Motor neuron (in vitro differentiated cells): ENCODE data around the gene PIK3R3. TPM values are rescaled to one million over a fixed set of nuclear protein-coding genes. Genes with fewer than 3 reads are reported as not detected.

Experiments used
- ATAC-seq, 8 experiments: fragments of 200-7000 bp; cut with Tn5 transposase; replicated peaks in 6 of 8; 2 replicates each; pipeline ENCODE4 v1.8.0; 2021; ENCODE audit warnings: mild to moderate bottlenecking in 8 of 8, moderate library complexity in 8 of 8
- H3K27ac ChIP-seq, 2 donors: fragments of 250-450 bp; sonication (Bioruptor Pico); 2 replicates each; pipeline ENCODE4 v1.9.0; 2021; ENCODE audit warnings: antibody characterized with exemption in 2 of 2, mild to moderate bottlenecking in 2 of 2, moderate library complexity in 1 of 2
- H3K4me1 ChIP-seq, 2 donors: fragments of 250-450 bp; sonication (Bioruptor Pico); replicated peaks in 1 of 2; 2 replicates each; pipeline ENCODE4 v1.6.1; 2021; ENCODE audit warnings: antibody characterized with exemption in 2 of 2, mild to moderate bottlenecking in 2 of 2, moderate library complexity in 1 of 2
- H3K4me3 ChIP-seq, 5 donors: fragments of 250-450 bp; sonication (Bioruptor Pico); 2 replicates each; pipeline ENCODE4 v1.9.0; 2021; ENCODE audit warnings: antibody characterized with exemption in 5 of 5, mild to moderate bottlenecking in 5 of 5, moderate library complexity in 4 of 5
- WGBS, 10 experiments: fragments of 450-650 bp; shearing (Covaris generic); methylation state at CpG; one replicate each; pipeline ENCODE4 v1.0.0; 2022; 5-methylcytosine and 5-hydroxymethylcytosine counted together
- in situ Hi-C, 9 experiments: fragments of 400-800 bp; cut with MboI; loops; one replicate each; pipeline ENCODE4 v1.15.0; 2021; ENCODE audit warnings: low sequenced_read_pairs in 9 of 9, low pct_unique_long_range_greater_than_20kb in 2 of 9; ENCODE audit not compliant: unreplicated experiment in 9 of 9
- total RNA-seq, 8 experiments: library from RNA; unstranded; fragments of 300-600 nt; gene quantifications; 2 replicates each; pipeline versions ENCODE4 v1.2.3 to v1.2.4, GENCODE V29; 2022

Gene PIK3R3
- total RNA-seq, 8 experiments from 2014 or later: 11.6 to 137 (median 39.1) TPM

GRCh38 chr1:46020010-46020409, 112.4 kb downstream of the PIK3R3 start:
- Histone ChIP-seq H3K4me1 (no peaks in the 10 kb centered on the region), H3K27ac (no peak overlapping the region), H3K4me3 (no peak overlapping the region)
- WGBS, 10 experiments: 67 to 92% (median 82%) methylated on average over 1 to 4 of the region's 4 CpGs; no CpG with 5 or more reads in 4 of the 10 experiments
- no peak for ATAC-seq
- in situ Hi-C loops: no loop called here

- Histone ChIP-seq H3K4me3 (no peak overlapping the region), H3K27ac (no peak overlapping the region), H3K4me1 (no peaks in the 10 kb centered on the region)
- WGBS, 10 experiments: 87 to 100% (median 94%) methylated on average over 2 to 5 of the region's 7 CpGs; no CpG with 5 or more reads in 4 of the 10 experiments
- peak in 1 of 8 experiments; percentile 21 for ATAC-seq
- in situ Hi-C loops: no loop called here
These were observed 113.1 kb downstream of the PIK3R3 start for GRCh38 chr1:46019348-46019747.

GRCh38 chr1:46017876-46018503, 114.4 kb downstream of the PIK3R3 start:
- ATAC-seq: no peak
- 68 to 100% (median 99%) methylated on average over 1 to 6 of the region's 6 CpGs for WGBS, 10 experiments
- no peak overlapping the region for H3K4me3 ChIP-seq
- no peak overlapping the region for H3K27ac ChIP-seq
- H3K4me1 ChIP-seq: no peaks in the 10 kb centered on the region
- in situ Hi-C loops: no loop called here

- 67 to 100% (median 91%) methylated on average over 1 to 3 of the region's 3 CpGs; no CpG with 5 or more reads in 4 of the 10 experiments for WGBS, 10 experiments
- Histone ChIP-seq H3K4me3 (no peak overlapping the region), H3K4me1 (no peaks in the 10 kb centered on the region), H3K27ac (no peak overlapping the region)
- in situ Hi-C loops: no loop called here
- no peak for ATAC-seq
These were observed 118.8 kb downstream of the PIK3R3 start for GRCh38 chr1:46013581-46013980.

- no peaks in the 10 kb centered on the region for H3K4me1 ChIP-seq
- in situ Hi-C loops: no loop called here
- ATAC-seq: no peak
- 83 to 100% (median 100%) methylated on average over 1 of the region's 1 CpG; no CpG with 5 or more reads in 3 of the 10 experiments for whole genome bisulfite sequencing, 10 experiments
- H3K27ac ChIP-seq: no peak overlapping the region
- no peak overlapping the region for H3K4me3 ChIP-seq
These were observed 120.2 kb downstream of the PIK3R3 start for GRCh38 chr1:46012236-46012635.

- Histone ChIP-seq H3K4me3 (no peak overlapping the region), H3K4me1 (no peaks in the 10 kb centered on the region), H3K27ac (no peak overlapping the region)
- WGBS, 10 experiments: 64 to 100% (median 94%) methylated on average over 1 to 7 of the region's 7 CpGs; no CpG with 5 or more reads in 1 of the 10 experiments
- in situ Hi-C loops: no loop called here
- ATAC-seq: no peak
These were observed 121.2 kb downstream of the PIK3R3 start for GRCh38 chr1:46011121-46011695.

- in situ Hi-C loops: no loop called here
- no peak for ATAC-seq
- no peak overlapping the region for H3K27ac ChIP-seq
- H3K4me1 ChIP-seq: no peaks in the 10 kb centered on the region
- WGBS, 10 experiments: 90 to 100% (median 100%) methylated on average over 2 to 6 of the region's 6 CpGs; no CpG with 5 or more reads in 1 of the 10 experiments
- no peak overlapping the region for H3K4me3 ChIP-seq
These were observed 121.8 kb downstream of the PIK3R3 start for GRCh38 chr1:46010611-46011010.

GRCh38 chr1:46008585-46008984, 123.8 kb downstream of the PIK3R3 start:
- in situ Hi-C loops: no loop called here
- ATAC-seq: no peak
- no peak overlapping the region for H3K4me3 ChIP-seq
- no peaks in the 10 kb centered on the region for H3K4me1 ChIP-seq
- H3K27ac ChIP-seq: no peak overlapping the region

GRCh38 chr1:46005594-46005993, 126.8 kb downstream of the PIK3R3 start:
- ATAC-seq: no peak
- WGBS, 10 experiments: 80 to 100% (median 100%) methylated on average over 1 of the region's 1 CpG; no CpG with 5 or more reads in 3 of the 10 experiments
- no peak overlapping the region for H3K27ac ChIP-seq
- in situ Hi-C loops: no loop called here
- H3K4me3 ChIP-seq: no peak overlapping the region
- H3K4me1 ChIP-seq: no peaks in the 10 kb centered on the region

GRCh38 chr1:46004492-46004891, 127.9 kb downstream of the PIK3R3 start:
- H3K27ac ChIP-seq: no peak overlapping the region
- no peaks in the 10 kb centered on the region for H3K4me1 ChIP-seq
- WGBS, 10 experiments: 88 to 100% (median 97%) methylated on average over 1 of the region's 1 CpG; no CpG with 5 or more reads in 2 of the 10 experiments
- in situ Hi-C loops: no loop called here
- ATAC-seq: no peak
- H3K4me3 ChIP-seq: no peak overlapping the region

GRCh38 chr1:46003315-46003714, 129.1 kb downstream of the PIK3R3 start:
- WGBS, 10 experiments: 56 to 100% (median 93%) methylated on average over 1 to 5 of the region's 5 CpGs; no CpG with 5 or more reads in 2 of the 10 experiments
- in situ Hi-C loops: no loop called here
- no peak overlapping the region for H3K4me3 ChIP-seq

GRCh38 chr1:46002551-46003150, 129.8 kb downstream of the PIK3R3 start:
- ATAC-seq: peak in 2 of 8 experiments; percentile 55 to 80
- in situ Hi-C loops: no loop called here
- no peak overlapping the region for H3K4me3 ChIP-seq
- 80 to 100% (median 100%) methylated on average over 1 to 3 of the region's 3 CpGs; no CpG with 5 or more reads in 2 of the 10 experiments for WGBS, 10 experiments
- H3K4me1 ChIP-seq: peaks cover 0 to 3% of the 10 kb centered on the region in 2 donors
- no peak overlapping the region for H3K27ac ChIP-seq

More at GRCh38 chr1:46003315-46003714, 129.1 kb downstream of the PIK3R3 start:
- ATAC-seq: no peak
- Histone ChIP-seq H3K4me1 (peaks cover 0 to under 1% of the 10 kb centered on the region in 2 donors), H3K27ac (no peak overlapping the region)

- in situ Hi-C loops: no loop called here
- ATAC-seq: no peak
- H3K27ac ChIP-seq: no peak overlapping the region
- H3K4me1 ChIP-seq: peaks cover 0 to 3% of the 10 kb centered on the region in 2 donors
- no peak overlapping the region for H3K4me3 ChIP-seq
- WGBS, 10 experiments: 85 to 100% (median 100%) methylated on average over 1 to 3 of the region's 3 CpGs; no CpG with 5 or more reads in 4 of the 10 experiments
These were observed 131.2 kb downstream of the PIK3R3 start for GRCh38 chr1:46001081-46001785.
